SIG-M5 (cell line): ENCODE results near the gene ZBTB47.

Source experiments
- DNase-seq: peaks from one replicate; lab custom pipeline; 2025; lab: John Stamatoyannopoulos, UW

The ZBTB47 gene

GRCh38 chr3:42685363-42685881 lies 31.9 kb downstream of the ZBTB47 start, which contains the start of gene KLHL40:
KLHL40 (plus strand) TSS chr3:42685537; CDS start chr3:42685619, 82 bp downstream.
- DNase-seq = no peak

- no peak for DNase-seq
These were observed 32.7 kb downstream of the ZBTB47 start for GRCh38 chr3:42685891-42686820.

GRCh38 chr3:42686832-42687650 lies 33.5 kb downstream of the ZBTB47 start:
- no peak for DNase-seq

GRCh38 chr3:42688016-42688415 lies 34.5 kb downstream of the ZBTB47 start:
- no peak for DNase-seq

- DNase-seq = no peak
These were observed 35.3 kb downstream of the ZBTB47 start for GRCh38 chr3:42688487-42689420.

GRCh38 chr3:42689421-42690014 lies 36.0 kb downstream of the ZBTB47 start:
- DNase-seq = no peak

- DNase-seq = no peak
These were observed 36.7 kb downstream of the ZBTB47 start for GRCh38 chr3:42690191-42690590.

GRCh38 chr3:42690766-42691680 lies 37.5 kb downstream of the ZBTB47 start:
- DNase-seq = no peak

- no peak for DNase-seq
These were observed 38.5 kb downstream of the ZBTB47 start for GRCh38 chr3:42691816-42692666.

GRCh38 chr3:42692667-42693529 lies 39.4 kb downstream of the ZBTB47 start:
- DNase-seq = no peak

GRCh38 chr3:42693530-42693930 lies 40.0 kb downstream of the ZBTB47 start:
- DNase-seq = no peak

GRCh38 chr3:42694366-42694765 lies 40.9 kb downstream of the ZBTB47 start:
- no peak for DNase-seq

GRCh38 chr3:42696356-42697288 lies 43.1 kb downstream of the ZBTB47 start:
- DNase-seq = no peak

- no peak for DNase-seq
These were observed 44.0 kb downstream of the ZBTB47 start for GRCh38 chr3:42697289-42698051.

GRCh38 chr3:42698216-42698910 lies 44.9 kb downstream of the ZBTB47 start:
- no peak for DNase-seq

- no peak for DNase-seq
These were observed 45.4 kb downstream of the ZBTB47 start for GRCh38 chr3:42698911-42699230.
